Myometrial cell (primary cell): ENCODE results near the gene HYCC2. TPM values are rescaled to one million over a fixed set of nuclear protein-coding genes. Genes with fewer than 3 reads are reported as not detected.

Experiments used
- total RNA-seq: library from RNA; depleted of rRNA; stranded (reverse); fragments of >200 nt; gene quantifications from 2 replicates; pipeline ENCODE4 v1.2.3, GENCODE V29; 2015

The HYCC2 gene
- total RNA-seq, result 2.3 TPM in 2 replicates

DNA sequence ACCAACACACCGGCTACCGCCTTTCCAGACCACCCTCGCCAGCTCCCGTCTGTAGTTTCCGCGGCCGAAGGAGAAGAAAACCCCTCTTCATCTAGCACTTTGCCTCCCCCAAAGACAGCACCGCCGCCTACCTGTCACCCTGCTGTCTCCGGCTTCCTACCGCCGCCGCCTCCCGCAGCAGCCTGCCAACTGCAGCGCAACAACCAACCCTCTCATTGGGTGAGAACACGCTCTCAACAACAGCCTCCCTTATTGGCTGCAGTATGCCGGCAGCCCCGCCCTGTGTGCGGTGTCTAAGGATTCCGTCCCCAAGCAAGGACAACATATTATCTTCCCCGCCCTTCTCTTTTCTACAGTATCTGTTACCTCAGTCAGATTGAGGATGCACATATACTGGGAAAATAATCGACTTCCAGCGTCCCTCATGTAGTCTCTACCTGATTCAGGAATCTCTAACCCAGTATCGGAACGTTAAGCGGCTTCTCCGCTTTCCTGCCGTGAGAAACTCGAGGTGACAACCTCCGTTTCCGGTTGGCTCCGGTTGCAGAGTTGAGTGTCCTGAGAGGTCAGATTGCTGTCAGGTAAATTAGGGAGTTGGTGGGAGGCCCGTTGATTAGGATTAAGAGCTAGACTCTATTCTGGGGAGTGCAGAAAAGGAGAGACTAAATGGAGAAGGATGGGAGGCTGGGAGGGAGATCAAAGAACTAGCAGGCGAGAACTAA lies at the start of gene HYCC2, which contains the start of gene NDUFB3:
Gene HYCC2, minus strand, starts transcription at position 193 of the 722 bp plus-strand sequence. CDS start 47,662 bp downstream, outside the sequence.
Gene NDUFB3, plus strand, starts transcription at position 523 of the 722 bp plus-strand sequence. CDS start 6,882 bp downstream, outside the sequence.

GRCh38 chr2:201116115-201116958 lies 44.9 kb upstream of the HYCC2 start, which contains the start of gene CFLAR:
TSS of gene CFLAR (plus strand) at chr2:201116164. CDS start at chr2:201129866, 13,702 bp downstream.

Other genes starting within 250 kb of the HYCC2 start
- 21.6 and 45.6 TPM in 2 replicates for gene CLK1, start 207.0 kb downstream of the HYCC2 start, total RNA-seq
- 43.8 and 57.2 TPM in 2 replicates for gene PPIL3, start 182.6 kb downstream of the HYCC2 start, total RNA-seq
- 28.0 and 36.0 TPM in 2 replicates for gene NIF3L1, start 182.3 kb downstream of the HYCC2 start, total RNA-seq
- gene ORC2, start 108.0 kb downstream of the HYCC2 start, total RNA-seq, result 10.1 and 14.9 TPM in 2 replicates
- gene NDUFB3, start 330 bp upstream of the HYCC2 start, total RNA-seq, result 64.9 and 80.1 TPM in 2 replicates
- gene CFLAR, start 44.5 kb upstream of the HYCC2 start, total RNA-seq, result 44.1 and 59.7 TPM in 2 replicates
- 2.9 and 4.1 TPM in 2 replicates for gene CASP10, start 111.5 kb upstream of the HYCC2 start, total RNA-seq
- gene CASP8, start 188.9 kb upstream of the HYCC2 start, total RNA-seq, result 15.6 and 27.6 TPM in 2 replicates